Measurements from ENCODE around the gene SETD3. TPM values are rescaled to one million over a fixed set of nuclear protein-coding genes. Genes with fewer than 3 reads are reported as not detected.

The SETD3 gene
- total RNA-seq, 1 donor from 2014 or later, result 47.7 TPM

DNA sequence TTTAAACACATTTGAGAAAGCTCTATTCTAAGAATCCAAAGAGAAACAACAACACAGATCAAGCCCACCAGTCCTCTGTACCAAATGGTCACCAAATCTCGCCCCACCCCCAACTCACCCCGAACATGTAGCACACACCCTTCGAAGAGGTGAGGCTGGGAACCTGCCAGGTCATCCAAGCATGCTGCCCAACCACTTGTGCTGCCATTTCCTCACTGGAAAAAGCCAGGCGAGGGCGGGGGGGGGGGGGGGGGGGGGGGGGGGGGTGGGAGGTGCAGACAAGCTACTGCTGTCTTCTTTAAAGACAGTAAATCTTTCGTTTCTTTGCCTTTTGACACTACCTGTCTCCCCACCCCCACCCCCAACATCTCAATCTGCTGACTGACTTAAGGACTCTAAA lies 59.9 kb downstream of the SETD3 start:
- Mint-ChIP-seq H3K36me3 (no peaks in the 10 kb centered on the region), H3K9me3 (no peaks in the 10 kb centered on the region), H3K27ac (no peak overlapping the region), H3K4me1 (peaks cover 20% of the 10 kb centered on the region), H3K27me3 (ENCODE audit: low read depth) (no peaks in the 10 kb centered on the region), H3K4me3 (no peak overlapping the region)
- DNase-seq (ENCODE audit: low spot score in 2 of 2, unreplicated experiment in 2 of 2), result no peak
- TF ChIP-seq, protein P1, sequence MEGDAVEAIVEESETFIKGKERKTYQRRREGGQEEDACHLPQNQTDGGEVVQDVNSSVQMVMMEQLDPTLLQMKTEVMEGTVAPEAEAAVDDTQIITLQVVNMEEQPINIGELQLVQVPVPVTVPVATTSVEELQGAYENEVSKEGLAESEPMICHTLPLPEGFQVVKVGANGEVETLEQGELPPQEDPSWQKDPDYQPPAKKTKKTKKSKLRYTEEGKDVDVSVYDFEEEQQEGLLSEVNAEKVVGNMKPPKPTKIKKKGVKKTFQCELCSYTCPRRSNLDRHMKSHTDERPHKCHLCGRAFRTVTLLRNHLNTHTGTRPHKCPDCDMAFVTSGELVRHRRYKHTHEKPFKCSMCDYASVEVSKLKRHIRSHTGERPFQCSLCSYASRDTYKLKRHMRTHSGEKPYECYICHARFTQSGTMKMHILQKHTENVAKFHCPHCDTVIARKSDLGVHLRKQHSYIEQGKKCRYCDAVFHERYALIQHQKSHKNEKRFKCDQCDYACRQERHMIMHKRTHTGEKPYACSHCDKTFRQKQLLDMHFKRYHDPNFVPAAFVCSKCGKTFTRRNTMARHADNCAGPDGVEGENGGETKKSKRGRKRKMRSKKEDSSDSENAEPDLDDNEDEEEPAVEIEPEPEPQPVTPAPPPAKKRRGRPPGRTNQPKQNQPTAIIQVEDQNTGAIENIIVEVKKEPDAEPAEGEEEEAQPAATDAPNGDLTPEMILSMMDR (IDR thresholded peaks at IDR 0.05; ENCODE audit: unreplicated experiment), result no peak

DNA sequence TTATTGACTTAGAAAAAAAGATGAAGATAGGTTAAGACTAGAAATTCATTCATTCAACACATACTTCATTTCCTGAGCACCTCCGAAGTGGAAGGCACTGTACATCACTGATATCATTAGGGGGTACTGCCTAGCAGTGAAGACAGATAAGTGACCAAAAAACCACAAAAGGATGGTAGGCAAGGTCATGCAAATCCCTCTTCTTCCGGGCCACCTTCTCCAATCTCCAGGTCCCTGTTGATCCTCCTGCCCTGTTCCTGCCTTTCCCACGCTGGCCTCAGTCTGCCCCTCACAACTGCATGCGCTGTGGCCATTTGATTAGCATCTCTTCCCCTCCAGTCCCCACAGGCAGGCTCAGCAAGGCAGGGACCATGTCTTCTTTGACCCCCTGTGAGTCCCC lies 60.8 kb downstream of the SETD3 start:
- no peak for DNase-seq (ENCODE audit: low spot score in 2 of 2, unreplicated experiment in 2 of 2)
- H3K4me3 Mint-ChIP-seq, result no peak overlapping the region
- H3K27me3 Mint-ChIP-seq (ENCODE audit: low read depth), result no peaks in the 10 kb centered on the region
- H3K36me3 Mint-ChIP-seq, result no peaks in the 10 kb centered on the region
- peaks cover 25% of the 10 kb centered on the region for H3K4me1 Mint-ChIP-seq
- H3K9me3 Mint-ChIP-seq, result no peaks in the 10 kb centered on the region
- TF ChIP-seq, protein P1 (IDR thresholded peaks at IDR 0.05; ENCODE audit: unreplicated experiment), result no peak
- H3K27ac Mint-ChIP-seq, result no peak overlapping the region

DNA sequence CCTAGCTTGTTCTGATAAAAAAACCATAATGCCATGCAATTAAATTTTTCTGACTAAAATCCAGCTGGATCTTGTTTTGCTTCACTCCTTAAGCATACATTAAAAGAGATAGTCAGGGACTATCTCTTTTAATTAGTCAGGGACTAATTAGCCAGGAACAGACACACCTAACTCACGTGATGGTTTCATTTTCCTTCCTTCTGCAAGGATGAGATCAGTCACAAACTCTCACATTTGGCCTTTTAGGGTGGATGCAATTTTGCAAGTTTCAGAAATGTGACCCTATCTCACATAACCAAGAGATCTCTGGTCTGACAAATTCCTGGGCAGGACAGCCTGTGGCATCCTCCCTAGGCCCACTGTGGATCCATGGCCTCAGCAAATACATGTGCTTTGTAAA lies 62.4 kb downstream of the SETD3 start:
- H3K27ac Mint-ChIP-seq, result no peak overlapping the region
- no peak for DNase-seq (ENCODE audit: low spot score in 2 of 2, unreplicated experiment in 2 of 2)
- TF ChIP-seq, protein P1 (IDR thresholded peaks at IDR 0.05; ENCODE audit: unreplicated experiment), result no peak

DNA sequence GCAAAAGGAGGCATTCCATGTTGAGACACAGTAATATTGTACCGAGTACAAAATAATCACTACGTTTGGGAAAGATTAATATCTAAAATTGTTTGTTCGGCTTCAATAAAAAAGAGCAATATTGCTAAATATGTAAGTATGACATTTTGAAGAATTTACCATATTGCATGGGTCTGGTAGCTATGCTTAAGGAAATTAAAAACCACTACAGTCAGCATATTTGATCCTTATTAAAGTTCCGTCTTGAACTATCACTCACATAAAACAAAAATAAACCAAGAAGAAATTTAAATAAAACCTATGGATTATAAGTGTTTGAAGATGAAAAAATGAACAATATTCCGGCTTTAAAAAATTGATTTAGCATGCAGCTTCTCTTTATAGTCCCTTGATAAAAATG lies 63.8 kb downstream of the SETD3 start:
- TF ChIP-seq, protein P1 (IDR thresholded peaks at IDR 0.05; ENCODE audit: unreplicated experiment), result no peak
- H3K4me1 Mint-ChIP-seq, result peaks cover 43% of the 10 kb centered on the region
- H3K27ac Mint-ChIP-seq, result no peak overlapping the region

More for the DNA sequence above, 62.4 kb downstream of the SETD3 start:
- no peaks in the 10 kb centered on the region for H3K9me3 Mint-ChIP-seq
- H3K4me3 Mint-ChIP-seq, result no peak overlapping the region
- peaks cover 29% of the 10 kb centered on the region for H3K4me1 Mint-ChIP-seq
- H3K27me3 Mint-ChIP-seq (ENCODE audit: low read depth), result no peaks in the 10 kb centered on the region
- H3K36me3 Mint-ChIP-seq, result no peaks in the 10 kb centered on the region

DNA sequence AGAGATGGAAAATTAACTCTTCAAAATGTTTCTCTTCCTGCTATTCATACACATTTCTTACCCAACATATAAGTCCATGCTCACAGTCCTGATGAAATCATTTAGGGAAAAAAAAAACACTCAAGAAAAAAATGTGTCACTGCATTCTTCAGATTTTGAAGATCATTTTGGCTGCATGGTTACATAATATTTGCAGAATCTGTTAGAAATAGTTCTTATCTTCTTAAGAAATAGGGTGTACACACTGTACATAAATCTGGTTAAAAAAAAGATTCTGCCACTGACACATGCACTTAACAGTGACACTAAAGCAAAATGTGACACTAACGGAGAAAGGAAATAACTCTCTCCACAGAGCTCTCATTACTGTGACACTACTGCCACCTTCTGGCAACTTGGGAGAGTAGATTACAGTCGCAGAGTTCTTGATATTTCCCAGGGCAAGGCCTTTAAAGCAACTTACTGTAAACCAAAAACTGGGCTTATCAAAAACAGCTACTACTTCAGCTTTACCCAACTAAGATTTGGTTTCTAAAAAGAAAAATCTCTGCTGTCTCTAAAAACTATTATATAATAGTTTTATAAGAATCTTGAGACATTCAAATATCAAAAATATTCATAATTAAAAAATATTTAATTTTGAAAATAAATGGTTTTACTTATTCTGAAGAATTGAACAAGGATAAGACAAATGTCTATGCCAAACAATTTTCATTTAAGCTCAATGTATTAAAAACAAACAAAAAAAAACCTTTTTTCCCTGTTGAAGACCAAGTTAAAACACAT lies 65.0 kb downstream of the SETD3 start:
- H3K27ac Mint-ChIP-seq, result no peak overlapping the region
- no peaks in the 10 kb centered on the region for H3K36me3 Mint-ChIP-seq
- no peak overlapping the region for H3K4me3 Mint-ChIP-seq
- no peaks in the 10 kb centered on the region for H3K9me3 Mint-ChIP-seq
- TF ChIP-seq, protein P1 (IDR thresholded peaks at IDR 0.05; ENCODE audit: unreplicated experiment), result peak; percentile 78
- DNase-seq (ENCODE audit: low spot score in 2 of 2, unreplicated experiment in 2 of 2), result peak in 1 of 2 experiments; percentile 59
- H3K27me3 Mint-ChIP-seq (ENCODE audit: low read depth), result no peaks in the 10 kb centered on the region
- H3K4me1 Mint-ChIP-seq, result peaks cover 43% of the 10 kb centered on the region

More for the DNA sequence above, 63.8 kb downstream of the SETD3 start:
- H3K4me3 Mint-ChIP-seq, result no peak overlapping the region
- H3K36me3 Mint-ChIP-seq, result no peaks in the 10 kb centered on the region
- no peaks in the 10 kb centered on the region for H3K27me3 Mint-ChIP-seq (ENCODE audit: low read depth)
- H3K9me3 Mint-ChIP-seq, result no peaks in the 10 kb centered on the region
- DNase-seq (ENCODE audit: low spot score in 2 of 2, unreplicated experiment in 2 of 2), result no peak

All from mesothelial cell of epicardium (in vitro differentiated cells).